PFSK-1 (cell line): Measurements from ENCODE around the gene ACTRT2.

Experiments
- FOXP2 ChIP-seq: optimal IDR thresholded peaks from 2 replicates; pipeline ENCODE3; 2011; ENCODE audit warnings: borderline replicate concordance, control low read depth, inconsistent platforms; ENCODE audit not compliant: insufficient read depth; ENCODE audit errors: extremely low read length, extremely low read depth
- POLR2AphosphoS5 ChIP-seq: IDR thresholded peaks from 2 replicates; pipeline ENCODE4 v1.6.1; 2012; ENCODE audit warnings: low read depth, mild to moderate bottlenecking, control low read depth, low read length, moderate library complexity
- REST ChIP-seq, 2 experiments: IDR thresholded peaks; 2 replicates each; pipeline versions ENCODE4 v1.6.1 to v1.8.0; 2011 to 2012; ENCODE audit warnings: low read depth in 2 of 2, low read length in 2 of 2, control low read depth in 1 of 2, inconsistent platforms in 1 of 2, mild to moderate bottlenecking in 1 of 2, moderate library complexity in 1 of 2; ENCODE audit not compliant: insufficient read depth in 1 of 2
- SIN3A ChIP-seq: IDR thresholded peaks from 2 replicates; pipeline ENCODE4 v1.6.1; 2012; ENCODE audit warnings: mild to moderate bottlenecking, low read length, moderate library complexity, borderline replicate concordance; ENCODE audit not compliant: insufficient read depth
- TAF1 ChIP-seq: IDR thresholded peaks from 2 replicates; pipeline ENCODE4 v1.6.1; 2012; ENCODE audit warnings: low read length, control low read depth, borderline replicate concordance; ENCODE audit not compliant: insufficient read depth

Gene ACTRT2

DNA sequence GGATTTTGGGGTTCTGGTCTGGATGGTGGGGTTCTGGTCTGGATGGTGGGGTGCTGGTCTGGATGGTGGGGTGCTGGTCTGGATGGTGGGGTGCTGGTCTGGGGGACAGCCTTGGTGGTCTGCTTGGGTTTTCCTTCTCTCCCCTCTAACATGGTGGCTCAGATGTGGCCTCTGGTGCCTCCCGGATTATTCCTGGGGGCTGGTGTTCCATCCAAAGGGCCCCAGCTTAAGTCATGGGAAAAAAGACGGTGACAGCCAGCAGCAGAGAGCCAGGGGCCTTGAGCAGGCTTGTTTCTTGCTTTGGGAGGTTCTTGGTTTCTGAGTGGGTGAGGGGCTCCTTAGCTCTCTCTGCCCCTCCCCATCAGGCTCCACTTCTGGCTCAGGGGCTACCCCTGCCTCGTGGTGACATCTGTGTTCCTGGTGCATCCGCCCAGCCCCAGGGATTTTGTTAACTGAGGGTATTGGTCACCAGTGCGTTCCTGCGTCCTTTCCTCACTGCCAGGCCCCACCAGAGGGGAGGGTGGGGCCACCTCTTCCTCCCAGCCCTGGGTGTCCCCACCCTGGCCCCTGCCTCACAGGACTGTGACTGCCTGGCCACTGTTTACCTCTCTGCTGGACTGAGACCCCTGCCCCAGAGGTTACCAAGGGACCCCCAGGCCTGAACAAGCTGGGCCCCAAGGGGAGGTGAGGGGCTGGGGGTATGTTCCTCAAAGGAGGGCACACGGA is 43.2 kb upstream of the ACTRT2 start:
- no peak for TF ChIP-seq REST (IDR thresholded peaks at IDR 0.05; ENCODE audit: insufficient read depth in 1 of 2, low read depth in 2 of 2, low read length in 2 of 2)
- TF ChIP-seq SIN3A, result no peak
- TF ChIP-seq TAF1, result no peak
- no peak for TF ChIP-seq FOXP2
- no peak for TF ChIP-seq POLR2AphosphoS5

DNA sequence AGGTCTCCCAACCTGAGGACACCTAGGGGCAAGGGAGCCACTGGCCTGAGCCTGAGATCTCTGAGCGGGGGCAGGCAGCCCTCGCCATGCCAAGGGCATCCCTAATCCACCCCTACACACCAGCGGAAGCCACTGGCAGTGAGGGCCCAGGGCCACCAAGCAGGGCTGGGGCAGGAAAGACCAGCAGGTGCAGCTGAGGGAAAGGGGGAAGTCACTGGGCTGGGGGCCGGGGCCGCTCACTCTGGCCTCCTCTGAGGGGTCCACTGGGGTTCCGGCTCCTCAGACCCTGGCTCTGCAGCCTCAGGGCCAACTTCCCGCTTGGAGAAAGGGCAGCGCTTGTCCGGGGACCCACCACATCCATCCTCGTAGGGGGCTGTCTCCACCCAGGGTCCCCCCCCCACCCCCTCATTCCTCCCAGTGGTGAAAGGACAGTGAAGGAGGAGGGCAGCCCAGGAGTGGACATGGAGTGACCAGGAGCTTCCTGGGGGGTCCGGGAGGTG is 42.5 kb upstream of the ACTRT2 start:
- TF ChIP-seq POLR2AphosphoS5, result no peak
- TF ChIP-seq REST (IDR thresholded peaks at IDR 0.05; ENCODE audit: insufficient read depth in 1 of 2, low read depth in 2 of 2, low read length in 2 of 2), result no peak
- TF ChIP-seq TAF1, result no peak
- TF ChIP-seq FOXP2, result no peak
- TF ChIP-seq SIN3A, result no peak

DNA sequence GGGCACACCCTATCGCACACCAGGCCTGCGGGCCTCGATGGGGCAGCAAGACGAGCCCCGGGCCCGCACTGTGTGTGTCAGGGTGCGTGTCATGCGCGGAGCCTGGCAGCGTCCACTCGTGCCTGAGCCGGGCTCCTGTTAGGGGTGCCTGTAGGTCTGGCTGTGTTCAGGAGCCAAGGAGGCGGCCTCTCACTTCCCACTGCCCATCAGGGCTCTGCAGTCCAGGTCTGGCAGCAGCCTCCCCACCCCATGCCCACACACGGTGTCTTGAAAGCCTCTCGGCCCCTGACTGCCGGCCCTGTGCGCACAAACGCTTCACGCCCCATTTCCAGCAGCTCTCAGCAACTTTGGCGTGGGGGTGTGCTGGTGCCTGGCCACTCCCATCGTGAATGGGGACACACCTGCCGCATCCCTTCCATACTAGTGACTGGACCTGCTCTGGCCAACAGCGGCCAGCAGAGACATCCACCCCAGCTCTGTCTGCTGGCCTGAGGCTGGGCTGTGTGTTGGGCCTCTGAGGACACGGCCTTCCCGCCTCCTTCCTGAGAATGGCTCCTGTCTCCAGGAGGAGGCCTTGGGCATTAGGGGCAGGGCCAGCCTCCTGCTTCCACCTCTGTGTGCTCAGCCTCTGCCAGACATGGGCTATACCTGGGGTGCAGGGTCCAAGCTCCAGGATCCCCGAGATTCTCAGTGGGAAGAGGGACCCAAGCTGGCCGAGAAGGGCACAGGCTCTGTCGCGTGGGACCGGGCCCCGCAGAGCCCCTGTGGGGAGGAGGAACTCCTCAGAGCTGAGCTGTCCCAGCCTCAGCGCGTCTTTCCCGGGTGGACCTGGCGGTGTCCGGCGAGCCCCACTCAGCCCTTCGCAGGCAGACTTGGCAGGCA is 41.8 kb upstream of the ACTRT2 start:
- no peak for TF ChIP-seq REST (IDR thresholded peaks at IDR 0.05; ENCODE audit: insufficient read depth in 1 of 2, low read depth in 2 of 2, low read length in 2 of 2)
- TF ChIP-seq POLR2AphosphoS5, result no peak
- TF ChIP-seq FOXP2, result no peak
- TF ChIP-seq TAF1, result no peak
- TF ChIP-seq SIN3A, result no peak

- TF ChIP-seq SIN3A, result no peak
- no peak for TF ChIP-seq REST (IDR thresholded peaks at IDR 0.05; ENCODE audit: insufficient read depth in 1 of 2, low read depth in 2 of 2, low read length in 2 of 2)
Measured at GRCh38 chr1:2980073-2980791, 41.0 kb upstream of the ACTRT2 start.
